ENCODE data around the gene PARVB. TPM values are rescaled to one million over a fixed set of nuclear protein-coding genes. Genes with fewer than 3 reads are reported as not detected.

PARVB gene
- total RNA-seq, 1 experiment from 2014 or later, result 35.3 TPM

DNA sequence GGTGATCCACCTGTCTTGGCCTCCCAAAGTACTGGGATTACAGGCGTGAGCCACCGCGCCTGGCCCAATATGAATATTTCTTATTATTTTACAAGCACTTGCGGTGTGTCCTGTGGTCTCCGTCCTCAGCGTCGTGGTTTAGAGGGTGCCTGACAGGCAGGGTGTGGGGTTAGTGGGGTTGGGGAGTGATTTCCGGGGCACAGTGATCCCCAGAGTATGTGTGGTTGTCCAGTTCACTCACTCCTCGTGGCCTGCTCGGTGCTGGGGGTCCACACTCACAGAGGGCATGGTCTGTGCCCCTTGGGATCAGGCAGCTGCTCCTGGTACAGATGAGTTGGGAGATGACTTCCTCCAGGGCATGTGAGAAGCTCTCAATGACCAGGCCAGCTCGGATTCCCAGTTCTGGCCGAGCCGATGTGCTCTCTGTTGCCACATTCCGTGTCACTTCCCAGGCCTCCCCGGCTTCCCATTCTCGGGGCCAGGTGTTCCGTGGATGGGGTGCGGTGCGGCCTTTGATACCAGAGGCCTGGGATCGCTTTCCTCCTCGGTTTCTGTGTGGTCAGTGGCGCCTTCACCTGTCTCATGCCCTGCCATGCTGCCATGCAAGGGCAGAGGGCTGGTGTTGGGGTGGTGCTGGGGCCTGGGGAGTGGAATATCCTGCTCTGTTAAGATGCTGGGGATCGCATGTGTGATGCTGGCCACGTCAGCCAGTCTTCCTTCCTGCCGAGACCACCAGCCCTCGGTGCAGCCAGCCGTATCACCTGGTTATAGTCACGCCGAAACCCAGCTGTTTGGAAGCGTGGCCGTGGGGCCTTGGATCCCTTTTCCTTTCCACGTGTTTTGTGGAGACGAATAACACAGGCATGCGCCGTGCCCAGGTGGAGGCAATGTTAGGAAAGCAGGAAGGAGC lies 39.6 kb downstream of the PARVB start:
- no peaks in the 10 kb centered on the region for H3K79me2 ChIP-seq (ENCODE audit: low read depth)
- intact Hi-C loops (cut with micrococcal nuclease; ENCODE audit: unreplicated experiment), result no loop called here

GRCh38 chr22:44067033-44067432 lies 42.9 kb downstream of the PARVB start:
- Histone ChIP-seq H3K4me3 (no peak overlapping the region), H4K20me1 (ENCODE audit: insufficient read depth) (no peaks in the 10 kb centered on the region), H3K4me1 (replicated peaks; ENCODE audit: insufficient read depth) (no peaks in the 10 kb centered on the region), H3K27me3 (ENCODE audit: insufficient read depth, low read depth) (no peaks in the 10 kb centered on the region), H3K9me2 (ENCODE audit: insufficient read depth) (no peaks in the 10 kb centered on the region), H3F3A (ENCODE audit: insufficient read depth, low read depth) (0 out of 2 replicates have a peak, but pooled peaks cover 3% of the 10 kb centered on the region), H3K4me2 (no peak overlapping the region), H3K36me3 (ENCODE audit: low read depth) (no peaks in the 10 kb centered on the region), H2AFZ (no peak overlapping the region), H3K9me3 (ENCODE audit: insufficient read depth, low read depth) (no peaks in the 10 kb centered on the region), H3K27ac (no peak overlapping the region), H3K79me2 (ENCODE audit: low read depth) (no peaks in the 10 kb centered on the region)
- intact Hi-C loops (cut with micrococcal nuclease; ENCODE audit: unreplicated experiment), result no loop called here
- TF ChIP-seq CTCF (conservative IDR thresholded peaks at IDR 0.05) (no peak), EZH2 (IDR thresholded peaks at IDR 0.05; ENCODE audit: low read depth) (no peak)
- ChIA-PET CTCF (interaction anchor here (0.6 kb wide), 1 partner anchor 543 kb away, joined by 11 read pairs; no protein-coding TSS in a partner anchor), POLR2A (ENCODE audit: unreplicated experiment) (interaction anchor here (0.6 kb wide), 1 partner anchor 38 kb away, joined by 3 read pairs; no protein-coding TSS in a partner anchor)
- DNase-seq, result no peak
- no TSS peak for BruUV-seq (replicated peaks)

More for the DNA sequence above, 39.6 kb downstream of the PARVB start:
- Histone ChIP-seq H3K36me3 (ENCODE audit: low read depth) (no peaks in the 10 kb centered on the region), H3K4me1 (replicated peaks; ENCODE audit: insufficient read depth) (peaks cover 10% of the 10 kb centered on the region), H3K27ac (no peak overlapping the region), H3F3A (ENCODE audit: insufficient read depth, low read depth) (peaks cover 6% of the 10 kb centered on the region; the same call in 1 of the 2 replicates), H3K4me2 (no peak overlapping the region), H3K27me3 (ENCODE audit: insufficient read depth, low read depth) (no peaks in the 10 kb centered on the region), H3K9me2 (ENCODE audit: insufficient read depth) (no peaks in the 10 kb centered on the region), H2AFZ (no peak overlapping the region), H4K20me1 (ENCODE audit: insufficient read depth) (no peaks in the 10 kb centered on the region), H3K4me3 (no peak overlapping the region), H3K9me3 (ENCODE audit: insufficient read depth, low read depth) (no peaks in the 10 kb centered on the region)
- DNase-seq, result no peak
- TF ChIP-seq EZH2 (IDR thresholded peaks at IDR 0.05; ENCODE audit: low read depth) (no peak), CTCF (conservative IDR thresholded peaks at IDR 0.05) (no peak)
- POLR2A ChIA-PET (ENCODE audit: unreplicated experiment), result no interaction called here
- no TSS peak for BruUV-seq (replicated peaks)
- CTCF ChIA-PET, result no interaction called here

GRCh38 chr22:44067901-44068300 lies 43.8 kb downstream of the PARVB start:
- H3K4me3 ChIP-seq, result no peak overlapping the region
- no peaks in the 10 kb centered on the region for H3K27me3 ChIP-seq (ENCODE audit: insufficient read depth, low read depth)
- DNase-seq, result no peak
- H3K4me2 ChIP-seq, result no peak overlapping the region
- H3K4me1 ChIP-seq (replicated peaks; ENCODE audit: insufficient read depth), result no peaks in the 10 kb centered on the region
- no peaks in the 10 kb centered on the region for H3K36me3 ChIP-seq (ENCODE audit: low read depth)
- intact Hi-C loops (cut with micrococcal nuclease; ENCODE audit: unreplicated experiment), result no loop called here
- 0 out of 2 replicates have a peak, but pooled peaks cover 3% of the 10 kb centered on the region for H3F3A ChIP-seq (ENCODE audit: insufficient read depth, low read depth)
- H3K79me2 ChIP-seq (ENCODE audit: low read depth), result no peaks in the 10 kb centered on the region
- no peaks in the 10 kb centered on the region for H3K9me2 ChIP-seq (ENCODE audit: insufficient read depth)
- H3K9me3 ChIP-seq (ENCODE audit: insufficient read depth, low read depth), result no peaks in the 10 kb centered on the region
- TF ChIP-seq CTCF (conservative IDR thresholded peaks at IDR 0.05) (no peak), EZH2 (IDR thresholded peaks at IDR 0.05; ENCODE audit: low read depth) (no peak)
- BruUV-seq (replicated peaks), result no TSS peak
- H2AFZ ChIP-seq, result no peak overlapping the region
- H3K27ac ChIP-seq, result no peak overlapping the region
- no peaks in the 10 kb centered on the region for H4K20me1 ChIP-seq (ENCODE audit: insufficient read depth)
- ChIA-PET CTCF (no interaction called here), POLR2A (ENCODE audit: unreplicated experiment) (interaction anchor here (0.6 kb wide), 1 partner anchor 37 kb away, joined by 3 read pairs; no protein-coding TSS in a partner anchor)
